ENCODE results near the gene ABCC6.
"Not testable (repeated sequence)": the region's sequence is repeated elsewhere in the genome, so short reads cannot be mapped to it uniquely, and the experiment has no call there.

Gene ABCC6

GRCh38 chr16:16257301-16257923 is 34.1 kb upstream of the ABCC6 start:
- not testable (repeated sequence) for H3K36me3 ChIP-seq (ENCODE audit: control insufficient read depth, insufficient read depth, low read length); H3K4me1 ChIP-seq (ENCODE audit: control insufficient read depth, insufficient read depth, low read length, poor library complexity, severe bottlenecking); DNase-seq; H3K4me3 ChIP-seq (ENCODE audit: insufficient read depth, low read depth, low read length, poor library complexity, severe bottlenecking); H3K27me3 ChIP-seq (replicated peaks; ENCODE audit: control insufficient read depth, insufficient read depth, low read length, poor library complexity, severe bottlenecking); H3K9me3 ChIP-seq (ENCODE audit: control insufficient read depth, low read length); H3K27ac ChIP-seq (ENCODE audit: insufficient read depth, low read length, poor library complexity, severe bottlenecking)

- not testable (repeated sequence) for H3K4me1 ChIP-seq (ENCODE audit: control insufficient read depth, insufficient read depth, low read length, poor library complexity, severe bottlenecking); H3K36me3 ChIP-seq (ENCODE audit: control insufficient read depth, insufficient read depth, low read length); H3K4me3 ChIP-seq (ENCODE audit: insufficient read depth, low read depth, low read length, poor library complexity, severe bottlenecking); DNase-seq; H3K27me3 ChIP-seq (replicated peaks; ENCODE audit: control insufficient read depth, insufficient read depth, low read length, poor library complexity, severe bottlenecking); H3K27ac ChIP-seq (ENCODE audit: insufficient read depth, low read length, poor library complexity, severe bottlenecking); H3K9me3 ChIP-seq (ENCODE audit: control insufficient read depth, low read length)
These were observed 29.1 kb upstream of the ABCC6 start for GRCh38 chr16:16252377-16252776.

- H3K36me3 ChIP-seq (ENCODE audit: control insufficient read depth, insufficient read depth, low read length); DNase-seq; H3K4me3 ChIP-seq (ENCODE audit: insufficient read depth, low read depth, low read length, poor library complexity, severe bottlenecking); H3K4me1 ChIP-seq (ENCODE audit: control insufficient read depth, insufficient read depth, low read length, poor library complexity, severe bottlenecking); H3K9me3 ChIP-seq (ENCODE audit: control insufficient read depth, low read length); H3K27me3 ChIP-seq (replicated peaks; ENCODE audit: control insufficient read depth, insufficient read depth, low read length, poor library complexity, severe bottlenecking); H3K27ac ChIP-seq (ENCODE audit: insufficient read depth, low read length, poor library complexity, severe bottlenecking): not testable (repeated sequence)
These were observed 26.5 kb upstream of the ABCC6 start for GRCh38 chr16:16249621-16250330.

GRCh38 chr16:16247439-16247838 is 24.1 kb upstream of the ABCC6 start:
- not testable (repeated sequence) for H3K4me3 ChIP-seq (ENCODE audit: insufficient read depth, low read depth, low read length, poor library complexity, severe bottlenecking); H3K9me3 ChIP-seq (ENCODE audit: control insufficient read depth, low read length); H3K27me3 ChIP-seq (replicated peaks; ENCODE audit: control insufficient read depth, insufficient read depth, low read length, poor library complexity, severe bottlenecking); H3K27ac ChIP-seq (ENCODE audit: insufficient read depth, low read length, poor library complexity, severe bottlenecking); DNase-seq; H3K4me1 ChIP-seq (ENCODE audit: control insufficient read depth, insufficient read depth, low read length, poor library complexity, severe bottlenecking); H3K36me3 ChIP-seq (ENCODE audit: control insufficient read depth, insufficient read depth, low read length)

- H3K4me3 ChIP-seq (ENCODE audit: insufficient read depth, low read depth, low read length, poor library complexity, severe bottlenecking); H3K4me1 ChIP-seq (ENCODE audit: control insufficient read depth, insufficient read depth, low read length, poor library complexity, severe bottlenecking); H3K27ac ChIP-seq (ENCODE audit: insufficient read depth, low read length, poor library complexity, severe bottlenecking); H3K36me3 ChIP-seq (ENCODE audit: control insufficient read depth, insufficient read depth, low read length); DNase-seq; H3K27me3 ChIP-seq (replicated peaks; ENCODE audit: control insufficient read depth, insufficient read depth, low read length, poor library complexity, severe bottlenecking); H3K9me3 ChIP-seq (ENCODE audit: control insufficient read depth, low read length): not testable (repeated sequence)
These were observed 23.4 kb upstream of the ABCC6 start for GRCh38 chr16:16246578-16247262.

GRCh38 chr16:16243886-16244285 is 20.6 kb upstream of the ABCC6 start:
- H3K9me3 ChIP-seq (ENCODE audit: control insufficient read depth, low read length); H3K4me1 ChIP-seq (ENCODE audit: control insufficient read depth, insufficient read depth, low read length, poor library complexity, severe bottlenecking); H3K27ac ChIP-seq (ENCODE audit: insufficient read depth, low read length, poor library complexity, severe bottlenecking); DNase-seq; H3K36me3 ChIP-seq (ENCODE audit: control insufficient read depth, insufficient read depth, low read length); H3K4me3 ChIP-seq (ENCODE audit: insufficient read depth, low read depth, low read length, poor library complexity, severe bottlenecking); H3K27me3 ChIP-seq (replicated peaks; ENCODE audit: control insufficient read depth, insufficient read depth, low read length, poor library complexity, severe bottlenecking): not testable (repeated sequence)

GRCh38 chr16:16240667-16241066 is 17.4 kb upstream of the ABCC6 start:
- not testable (repeated sequence) for H3K27ac ChIP-seq (ENCODE audit: insufficient read depth, low read length, poor library complexity, severe bottlenecking); H3K4me3 ChIP-seq (ENCODE audit: insufficient read depth, low read depth, low read length, poor library complexity, severe bottlenecking); H3K36me3 ChIP-seq (ENCODE audit: control insufficient read depth, insufficient read depth, low read length); DNase-seq; H3K27me3 ChIP-seq (replicated peaks; ENCODE audit: control insufficient read depth, insufficient read depth, low read length, poor library complexity, severe bottlenecking); H3K4me1 ChIP-seq (ENCODE audit: control insufficient read depth, insufficient read depth, low read length, poor library complexity, severe bottlenecking); H3K9me3 ChIP-seq (ENCODE audit: control insufficient read depth, low read length)

GRCh38 chr16:16237738-16238137 is 14.4 kb upstream of the ABCC6 start:
- H3K9me3 ChIP-seq (ENCODE audit: control insufficient read depth, low read length); H3K27ac ChIP-seq (ENCODE audit: insufficient read depth, low read length, poor library complexity, severe bottlenecking); H3K27me3 ChIP-seq (replicated peaks; ENCODE audit: control insufficient read depth, insufficient read depth, low read length, poor library complexity, severe bottlenecking); DNase-seq; H3K4me3 ChIP-seq (ENCODE audit: insufficient read depth, low read depth, low read length, poor library complexity, severe bottlenecking); H3K4me1 ChIP-seq (ENCODE audit: control insufficient read depth, insufficient read depth, low read length, poor library complexity, severe bottlenecking); H3K36me3 ChIP-seq (ENCODE audit: control insufficient read depth, insufficient read depth, low read length): not testable (repeated sequence)

- not testable (repeated sequence) for H3K4me1 ChIP-seq (ENCODE audit: control insufficient read depth, insufficient read depth, low read length, poor library complexity, severe bottlenecking); H3K27ac ChIP-seq (ENCODE audit: insufficient read depth, low read length, poor library complexity, severe bottlenecking); H3K4me3 ChIP-seq (ENCODE audit: insufficient read depth, low read depth, low read length, poor library complexity, severe bottlenecking); H3K9me3 ChIP-seq (ENCODE audit: control insufficient read depth, low read length); H3K27me3 ChIP-seq (replicated peaks; ENCODE audit: control insufficient read depth, insufficient read depth, low read length, poor library complexity, severe bottlenecking); H3K36me3 ChIP-seq (ENCODE audit: control insufficient read depth, insufficient read depth, low read length); DNase-seq
These were observed 13.8 kb upstream of the ABCC6 start for GRCh38 chr16:16237071-16237470.

GRCh38 chr16:16232692-16233061 is 9.4 kb upstream of the ABCC6 start:
- not testable (repeated sequence) for DNase-seq; H3K4me1 ChIP-seq (ENCODE audit: control insufficient read depth, insufficient read depth, low read length, poor library complexity, severe bottlenecking); H3K27me3 ChIP-seq (replicated peaks; ENCODE audit: control insufficient read depth, insufficient read depth, low read length, poor library complexity, severe bottlenecking); H3K27ac ChIP-seq (ENCODE audit: insufficient read depth, low read length, poor library complexity, severe bottlenecking); H3K36me3 ChIP-seq (ENCODE audit: control insufficient read depth, insufficient read depth, low read length); H3K9me3 ChIP-seq (ENCODE audit: control insufficient read depth, low read length); H3K4me3 ChIP-seq (ENCODE audit: insufficient read depth, low read depth, low read length, poor library complexity, severe bottlenecking)
